Endodermal cell (in vitro differentiated cells): Measurements from ENCODE around the gene IMMP2L. TPM values are rescaled to one million over a fixed set of nuclear protein-coding genes. Genes with fewer than 3 reads are reported as not detected.

Experiments
- DNase-seq: peaks from one replicate; pipeline ENCODE4 v3.0.0-alpha.2; 2017
- H3K27ac ChIP-seq: 2 replicates; pipeline ENCODE4 v1.5.1; 2013; ENCODE audit warnings: mild to moderate bottlenecking, low read depth, low read length, moderate library complexity
- H3K27me3 ChIP-seq: 2 replicates; pipeline ENCODE4 v1.6.1; 2013; ENCODE audit warnings: mild to moderate bottlenecking, low read length, moderate library complexity; ENCODE audit not compliant: insufficient read depth, control insufficient read depth, poor library complexity, severe bottlenecking
- H3K36me3 ChIP-seq: 2 replicates; pipeline ENCODE4 v1.7.0; 2013; ENCODE audit warnings: mild to moderate bottlenecking, low read length, moderate library complexity; ENCODE audit not compliant: control insufficient read depth, insufficient read depth
- H3K4me1 ChIP-seq: one replicate; pipeline ENCODE4 v1.7.0; 2013; ENCODE audit warnings: low read length; ENCODE audit not compliant: control insufficient read depth, insufficient read depth
- H3K4me3 ChIP-seq: 2 replicates; pipeline ENCODE4 v1.5.1; 2013; ENCODE audit warnings: mild to moderate bottlenecking, low read length, moderate library complexity
- H3K9ac ChIP-seq: 2 replicates; pipeline ENCODE4 v1.6.1; 2013; ENCODE audit warnings: mild to moderate bottlenecking, low read length, moderate library complexity; ENCODE audit not compliant: poor library complexity, severe bottlenecking; ENCODE audit errors: extremely low read depth
- H3K9me3 ChIP-seq: 2 replicates; pipeline ENCODE4 v1.6.1; 2013; ENCODE audit warnings: mild to moderate bottlenecking, low read length, moderate library complexity; ENCODE audit not compliant: control insufficient read depth
- H3K27ac Mint-ChIP-seq: 2 replicates; pipeline ENCODE4 v1.8.0; 2020; ENCODE audit warnings: mixed read lengths
- H3K27me3 Mint-ChIP-seq: 2 replicates; pipeline ENCODE4 v1.8.0; 2021; ENCODE audit warnings: mild to moderate bottlenecking, mixed read lengths; ENCODE audit not compliant: insufficient read depth
- H3K36me3 Mint-ChIP-seq: 2 replicates; pipeline ENCODE4 v1.8.0; 2020; ENCODE audit warnings: low read depth, mixed read lengths
- H3K4me1 Mint-ChIP-seq: 2 replicates; pipeline ENCODE4 v1.8.0; 2020; ENCODE audit warnings: mixed read lengths
- H3K4me3 Mint-ChIP-seq: 2 replicates; pipeline ENCODE4 v1.8.0; 2020; ENCODE audit warnings: mild to moderate bottlenecking, moderate library complexity, mixed read lengths
- H3K9me3 Mint-ChIP-seq: 2 replicates; pipeline ENCODE4 v1.8.0; 2020; ENCODE audit warnings: mild to moderate bottlenecking, mixed read lengths
- WGBS, 2 experiments: methylation state at CpG; one replicate each; pipeline versions ENCODE4 v1.1.5 to v1.1.7; 2013; ENCODE audit warnings: missing lambda C conversion rate in 2 of 2, mixed read lengths in 1 of 2; ENCODE audit not compliant: insufficient coverage in 1 of 2, insufficient read length in 1 of 2; 5-methylcytosine and 5-hydroxymethylcytosine counted together
- total RNA-seq, 2 donors: library from RNA; stranded (reverse); fragmentation: NEBNext Ultra II Directional in 1 of 2; extraction: Animal tissue kit (Norgen Biotek cat#: 25700) in 1 of 2; gene quantifications; 2 replicates in 1 of 2; 3 replicates in 1 of 2; pipeline ENCODE4 v1.2.1, GENCODE V29; 2021
- TF ChIP-seq, protein P1 (sequence below): fragments of 200-600 bp; sonication (generic); conservative IDR thresholded peaks from 2 replicates; pipeline ENCODE4 v1.5.0; 2021; ENCODE audit warnings: antibody characterized with exemption, mild to moderate bottlenecking

Gene IMMP2L
- total RNA-seq, 2 donors from 2014 or later: 17.7 to 19.4 TPM

DNA sequence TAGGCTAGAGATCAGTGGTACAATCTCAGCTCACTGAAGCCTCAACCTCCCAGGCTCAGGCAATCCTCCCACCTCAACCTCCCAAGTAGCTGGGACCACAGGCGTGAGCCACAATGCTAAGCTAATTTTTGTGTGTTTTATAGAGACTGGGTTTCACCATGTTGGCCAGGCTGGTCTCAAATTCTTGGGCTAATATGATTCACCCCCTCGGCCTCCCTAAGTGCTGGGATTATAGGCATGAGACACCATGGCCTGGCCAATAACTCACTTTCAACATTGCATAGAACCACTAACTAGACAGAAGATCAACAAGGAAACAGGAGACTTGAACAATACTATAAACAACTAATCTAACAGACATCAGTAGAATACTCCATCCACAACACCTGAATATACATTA lies 279.7 kb downstream of the IMMP2L start:
- H3K27me3 Mint-ChIP-seq: no peaks in the 10 kb centered on the region
- Histone ChIP-seq H3K4me3 (no peak overlapping the region), H3K9ac (no peak overlapping the region), H3K27ac (no peak overlapping the region), H3K9me3 (no peaks in the 10 kb centered on the region), H3K36me3 (no peaks in the 10 kb centered on the region), H3K4me1 (no peaks in the 10 kb centered on the region), H3K27me3 (no peaks in the 10 kb centered on the region)
- TF ChIP-seq, protein P1, sequence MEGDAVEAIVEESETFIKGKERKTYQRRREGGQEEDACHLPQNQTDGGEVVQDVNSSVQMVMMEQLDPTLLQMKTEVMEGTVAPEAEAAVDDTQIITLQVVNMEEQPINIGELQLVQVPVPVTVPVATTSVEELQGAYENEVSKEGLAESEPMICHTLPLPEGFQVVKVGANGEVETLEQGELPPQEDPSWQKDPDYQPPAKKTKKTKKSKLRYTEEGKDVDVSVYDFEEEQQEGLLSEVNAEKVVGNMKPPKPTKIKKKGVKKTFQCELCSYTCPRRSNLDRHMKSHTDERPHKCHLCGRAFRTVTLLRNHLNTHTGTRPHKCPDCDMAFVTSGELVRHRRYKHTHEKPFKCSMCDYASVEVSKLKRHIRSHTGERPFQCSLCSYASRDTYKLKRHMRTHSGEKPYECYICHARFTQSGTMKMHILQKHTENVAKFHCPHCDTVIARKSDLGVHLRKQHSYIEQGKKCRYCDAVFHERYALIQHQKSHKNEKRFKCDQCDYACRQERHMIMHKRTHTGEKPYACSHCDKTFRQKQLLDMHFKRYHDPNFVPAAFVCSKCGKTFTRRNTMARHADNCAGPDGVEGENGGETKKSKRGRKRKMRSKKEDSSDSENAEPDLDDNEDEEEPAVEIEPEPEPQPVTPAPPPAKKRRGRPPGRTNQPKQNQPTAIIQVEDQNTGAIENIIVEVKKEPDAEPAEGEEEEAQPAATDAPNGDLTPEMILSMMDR: no peak
- no peak overlapping the region for H3K27ac Mint-ChIP-seq
- H3K4me3 Mint-ChIP-seq: no peak overlapping the region
- peaks cover 2% of the 10 kb centered on the region for H3K36me3 Mint-ChIP-seq
- no peaks in the 10 kb centered on the region for H3K9me3 Mint-ChIP-seq
- no peaks in the 10 kb centered on the region for H3K4me1 Mint-ChIP-seq
- WGBS, 2 experiments: 75 to 86% methylated on average over 1 to 2 of the region's 2 CpGs
- no peak for DNase-seq

DNA sequence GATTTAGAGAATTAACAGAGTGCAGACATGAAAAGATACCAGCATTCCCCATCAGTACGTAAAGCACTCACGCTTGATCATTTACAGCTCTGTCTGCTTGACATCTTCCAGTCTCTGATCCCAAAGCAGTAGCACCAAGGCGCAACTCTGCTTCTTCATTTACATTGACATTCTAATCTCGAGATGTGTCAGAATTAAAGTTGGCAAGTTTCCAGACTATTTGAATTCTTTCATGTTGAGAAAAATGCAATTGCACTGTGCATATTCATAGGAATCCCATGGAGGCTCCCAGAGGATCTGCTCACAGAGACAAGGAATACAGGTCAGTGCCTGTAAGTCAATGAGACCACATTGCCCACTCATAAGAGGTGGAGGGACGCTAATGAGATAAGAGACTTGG lies 287.4 kb downstream of the IMMP2L start:
- Histone ChIP-seq H3K36me3 (no peaks in the 10 kb centered on the region), H3K9ac (no peak overlapping the region), H3K4me3 (no peak overlapping the region), H3K9me3 (no peaks in the 10 kb centered on the region), H3K4me1 (no peaks in the 10 kb centered on the region), H3K27ac (no peak overlapping the region), H3K27me3 (no peaks in the 10 kb centered on the region)
- H3K27ac Mint-ChIP-seq: no peak overlapping the region
- 95 to 100% methylated on average over 3 to 5 of the region's 5 CpGs for WGBS, 2 experiments
- no peak overlapping the region for H3K4me3 Mint-ChIP-seq
- H3K36me3 Mint-ChIP-seq: no peaks in the 10 kb centered on the region
- no peaks in the 10 kb centered on the region for H3K9me3 Mint-ChIP-seq
- TF ChIP-seq, protein P1: no peak
- no peaks in the 10 kb centered on the region for H3K4me1 Mint-ChIP-seq
- DNase-seq: no peak
- no peaks in the 10 kb centered on the region for H3K27me3 Mint-ChIP-seq

DNA sequence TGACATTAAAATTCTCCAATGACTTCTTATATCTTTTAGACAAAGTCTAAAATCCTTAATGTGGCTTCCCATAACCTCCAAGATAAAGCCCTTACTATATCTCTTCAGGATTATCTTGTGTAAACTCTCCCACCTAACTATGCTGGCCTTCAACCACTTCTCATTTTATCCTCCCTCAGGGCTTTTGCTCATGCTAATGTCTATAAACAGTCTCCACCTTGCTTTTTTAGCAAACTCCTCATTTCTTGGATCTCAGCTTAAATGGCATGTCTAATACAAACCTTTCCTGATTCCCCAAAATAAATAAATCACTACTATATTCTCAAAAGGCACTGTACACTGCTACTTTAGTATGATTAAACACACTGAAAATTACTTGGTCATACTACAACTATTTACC lies 290.2 kb downstream of the IMMP2L start:
- H3K4me3 ChIP-seq: no peak overlapping the region
- no peak overlapping the region for H3K27ac ChIP-seq
- no peak overlapping the region for H3K4me3 Mint-ChIP-seq
- H3K9ac ChIP-seq: no peak overlapping the region
- H3K9me3 Mint-ChIP-seq: no peaks in the 10 kb centered on the region
- no peak overlapping the region for H3K27ac Mint-ChIP-seq
- no peak for DNase-seq
- no peaks in the 10 kb centered on the region for H3K36me3 Mint-ChIP-seq
- H3K4me1 ChIP-seq: no peaks in the 10 kb centered on the region
- TF ChIP-seq, protein P1: no peak
- no peaks in the 10 kb centered on the region for H3K9me3 ChIP-seq
- H3K27me3 Mint-ChIP-seq: no peaks in the 10 kb centered on the region
- no peaks in the 10 kb centered on the region for H3K27me3 ChIP-seq
- H3K36me3 ChIP-seq: no peaks in the 10 kb centered on the region
- H3K4me1 Mint-ChIP-seq: no peaks in the 10 kb centered on the region
